Measurements from ENCODE around the gene IGFBP5. TPM values are rescaled to one million over a fixed set of nuclear protein-coding genes. Genes with fewer than 3 reads are reported as not detected.
A peak's percentile ranks its signal among the peaks of the same experiment; 100 is the strongest.

Gene IGFBP5
- total RNA-seq, 2 donors from 2014 or later: 0.02 TPM; not detected in 1

- H3K9me3 Mint-ChIP-seq: no peaks in the 10 kb centered on the region
- H3K27ac Mint-ChIP-seq: no peak overlapping the region
- no peaks in the 10 kb centered on the region for H3K36me3 Mint-ChIP-seq
- DNase-seq (ENCODE audit: low spot score in 2 of 2) (no peak), ATAC-seq (no peak)
Observed at GRCh38 chr2:216663106-216663505, 32.2 kb downstream of the IGFBP5 start.

- no peak for DNase-seq (ENCODE audit: low spot score in 2 of 2)
Observed at GRCh38 chr2:216661639-216662375, 33.5 kb downstream of the IGFBP5 start.

DNA sequence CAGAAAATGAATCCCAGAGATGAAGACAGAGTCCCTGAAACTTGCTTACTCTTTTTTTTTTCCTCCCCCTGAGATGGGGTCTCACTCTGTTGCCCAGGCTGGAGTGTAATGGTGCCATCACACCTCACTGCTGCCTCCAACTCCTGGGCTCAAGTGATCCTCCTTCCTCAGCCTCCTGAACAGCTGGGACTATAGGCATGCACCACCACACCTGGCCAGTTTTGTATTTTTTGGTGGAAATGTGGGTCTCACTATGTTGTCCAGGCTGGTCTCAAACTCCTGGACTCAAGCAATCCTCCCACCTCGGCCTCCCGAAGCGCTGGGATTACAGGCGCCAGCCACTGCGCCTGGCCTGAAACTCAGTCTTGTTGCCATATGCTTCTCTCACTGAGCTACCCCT lies 34.3 kb downstream of the IGFBP5 start:
- Mint-ChIP-seq H3K36me3 (no peaks in the 10 kb centered on the region), H3K9me3 (no peaks in the 10 kb centered on the region), H3K27ac (no peak overlapping the region)
- ATAC-seq: no peak
- DNase-seq (ENCODE audit: low spot score in 2 of 2): no peak

More at GRCh38 chr2:216661639-216662375, 33.5 kb downstream of the IGFBP5 start:
- no peak for ATAC-seq
- Mint-ChIP-seq H3K9me3 (no peaks in the 10 kb centered on the region), H3K27ac (no peak overlapping the region), H3K36me3 (no peaks in the 10 kb centered on the region)

GRCh38 chr2:216660496-216660895 lies 34.9 kb downstream of the IGFBP5 start:
- Mint-ChIP-seq H3K36me3 (no peaks in the 10 kb centered on the region), H3K27ac (no peak overlapping the region), H3K9me3 (no peaks in the 10 kb centered on the region)
- DNase-seq (ENCODE audit: low spot score in 2 of 2) (no peak), ATAC-seq (no peak)

- ATAC-seq (no peak), DNase-seq (ENCODE audit: low spot score in 2 of 2) (no peak)
- H3K9me3 Mint-ChIP-seq: no peaks in the 10 kb centered on the region
- no peaks in the 10 kb centered on the region for H3K36me3 Mint-ChIP-seq
- no peak overlapping the region for H3K27ac Mint-ChIP-seq
Observed at GRCh38 chr2:216659276-216659675, 36.1 kb downstream of the IGFBP5 start.

- Mint-ChIP-seq H3K9me3 (no peaks in the 10 kb centered on the region), H3K36me3 (no peaks in the 10 kb centered on the region), H3K27ac (no peak overlapping the region)
- ATAC-seq (no peak), DNase-seq (ENCODE audit: low spot score in 2 of 2) (no peak)
Observed at GRCh38 chr2:216658757-216659156, 36.6 kb downstream of the IGFBP5 start.

DNA sequence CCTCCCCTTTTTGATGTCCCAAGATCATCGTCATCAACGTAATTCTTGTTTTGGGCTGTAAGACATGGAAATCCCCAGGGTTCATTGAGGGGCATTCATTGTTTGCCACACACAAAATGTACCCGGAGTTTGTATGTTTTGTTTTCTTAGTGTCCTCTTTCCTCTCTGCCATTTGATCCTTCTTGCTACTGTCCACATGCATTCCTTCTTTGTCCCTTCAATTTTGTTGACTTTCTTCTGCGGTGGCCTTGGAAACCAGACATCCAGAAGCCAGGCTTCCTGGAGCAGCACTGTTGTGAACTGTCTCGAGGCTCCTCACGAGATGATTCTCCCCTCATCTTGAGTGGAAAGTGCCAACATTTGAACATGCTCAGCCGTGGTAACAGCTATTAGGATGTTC lies 37.4 kb downstream of the IGFBP5 start:
- no peak for ATAC-seq
- H3K27ac Mint-ChIP-seq: no peak overlapping the region
- H3K36me3 Mint-ChIP-seq: no peaks in the 10 kb centered on the region
- no peak for DNase-seq (ENCODE audit: low spot score in 2 of 2)
- H3K9me3 Mint-ChIP-seq: no peaks in the 10 kb centered on the region

DNA sequence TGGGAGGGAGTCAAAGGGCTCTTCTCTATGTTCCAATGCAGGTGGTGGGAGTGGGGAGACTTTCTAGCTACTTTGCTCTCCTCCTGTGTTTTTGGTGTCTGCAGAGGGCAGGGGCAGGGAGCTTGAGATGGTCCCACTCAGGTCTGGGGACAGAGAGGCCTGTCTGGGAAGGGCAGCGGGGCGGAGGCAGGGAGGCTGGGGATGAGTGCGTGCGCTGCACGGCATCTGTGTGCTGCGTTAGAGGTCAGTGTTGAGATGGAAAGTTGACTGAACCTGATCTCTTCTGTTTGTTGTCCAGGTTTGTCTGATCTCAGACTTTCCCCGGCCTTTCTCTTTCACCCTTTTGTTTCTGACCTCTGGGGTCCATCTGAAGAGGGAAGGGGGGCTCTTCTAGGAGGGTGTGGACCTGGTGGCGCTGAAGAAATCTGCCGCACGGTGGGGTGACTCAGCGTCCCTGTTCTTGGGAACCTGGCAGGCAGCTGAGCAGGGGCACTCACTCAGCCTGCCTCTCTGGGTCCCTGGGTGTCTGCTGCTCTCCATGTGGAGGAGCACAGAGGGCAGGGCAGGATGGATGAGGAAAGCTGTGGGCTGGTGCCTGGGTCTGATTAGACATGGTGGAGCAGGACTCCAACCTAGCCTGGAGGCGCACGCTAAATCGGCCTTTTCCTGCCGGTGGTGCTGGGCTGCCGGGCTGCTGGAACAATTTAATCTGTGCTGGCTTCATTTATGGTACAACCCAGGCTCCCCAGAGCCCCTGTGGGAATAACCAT lies 38.1 kb downstream of the IGFBP5 start:
- no peak for ATAC-seq
- H3K36me3 Mint-ChIP-seq: no peaks in the 10 kb centered on the region
- DNase-seq (ENCODE audit: low spot score in 2 of 2): no peak
- H3K27ac Mint-ChIP-seq: no peak overlapping the region
- no peaks in the 10 kb centered on the region for H3K9me3 Mint-ChIP-seq

- DNase-seq (ENCODE audit: low spot score in 2 of 2) (no peak), ATAC-seq (no peak)
- Mint-ChIP-seq H3K9me3 (no peaks in the 10 kb centered on the region), H3K27ac (no peak overlapping the region), H3K36me3 (no peaks in the 10 kb centered on the region)
Observed at GRCh38 chr2:216654528-216655052, 40.8 kb downstream of the IGFBP5 start.

DNA sequence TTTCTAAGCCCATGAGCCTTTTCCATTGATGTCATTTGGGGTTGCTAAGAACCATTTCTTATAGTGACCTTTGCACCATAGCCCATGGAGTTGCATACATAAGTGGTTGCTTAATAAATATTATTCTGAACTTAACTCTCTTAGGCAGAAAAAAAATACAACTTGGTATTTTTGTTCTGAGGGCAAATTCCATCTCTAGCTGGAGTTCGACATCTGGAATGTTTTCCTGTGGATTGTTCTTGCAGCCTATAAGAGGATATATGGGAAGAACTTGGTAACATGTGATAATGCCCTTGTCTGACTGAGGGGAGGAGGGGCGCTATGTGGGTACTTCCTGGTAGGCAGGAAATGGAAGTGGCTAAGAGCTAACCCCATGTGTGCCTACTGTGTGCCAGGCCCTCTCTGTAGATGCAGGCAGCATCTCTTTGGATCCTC lies 41.4 kb downstream of the IGFBP5 start:
- no peaks in the 10 kb centered on the region for H3K36me3 Mint-ChIP-seq
- ATAC-seq (no peak), DNase-seq (ENCODE audit: low spot score in 2 of 2) (no peak)
- no peaks in the 10 kb centered on the region for H3K9me3 Mint-ChIP-seq
- no peak overlapping the region for H3K27ac Mint-ChIP-seq

DNA sequence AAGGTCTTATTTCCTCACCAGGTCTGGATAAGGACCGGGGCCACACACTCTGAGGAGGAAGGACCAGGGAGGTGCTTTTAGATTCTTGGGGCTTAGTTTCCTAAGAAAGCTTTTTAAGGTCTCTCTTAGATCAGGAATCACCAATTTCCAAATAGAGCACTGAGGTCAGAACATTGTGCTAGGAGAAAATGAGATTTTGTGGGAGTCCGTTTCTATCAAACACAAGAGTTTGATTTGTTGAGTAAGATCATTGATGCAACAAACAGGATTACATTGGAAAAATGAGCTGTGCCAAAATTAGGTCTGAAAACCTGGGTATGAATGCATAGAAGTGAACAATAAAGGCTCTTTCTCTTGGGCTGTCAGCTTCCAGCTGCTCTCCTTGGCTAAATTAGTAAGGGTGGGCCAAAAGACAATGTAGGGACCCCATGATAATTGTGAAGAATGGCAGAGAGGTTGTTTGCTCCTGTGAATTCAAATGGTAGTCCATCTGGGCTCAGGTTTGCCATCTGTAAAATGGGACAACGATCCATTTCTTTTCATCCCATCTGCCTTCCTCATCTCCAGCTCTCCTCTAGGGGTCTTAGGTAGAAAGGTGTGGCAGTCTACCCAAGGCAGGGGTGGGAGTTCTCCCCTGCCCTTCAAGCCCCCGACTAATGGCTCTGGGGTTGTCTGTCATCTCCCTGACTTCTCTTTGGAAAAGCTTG lies 42.1 kb downstream of the IGFBP5 start:
- ATAC-seq (no peak), DNase-seq (ENCODE audit: low spot score in 2 of 2) (no peak)
- H3K27ac Mint-ChIP-seq: no peak overlapping the region
- H3K9me3 Mint-ChIP-seq: no peaks in the 10 kb centered on the region
- no peaks in the 10 kb centered on the region for H3K36me3 Mint-ChIP-seq

- Mint-ChIP-seq H3K36me3 (no peaks in the 10 kb centered on the region), H3K27ac (no peak overlapping the region), H3K9me3 (no peaks in the 10 kb centered on the region)
- DNase-seq (ENCODE audit: low spot score in 2 of 2) (no peak), ATAC-seq (no peak)
Observed at GRCh38 chr2:216652566-216652965, 42.8 kb downstream of the IGFBP5 start.

- Mint-ChIP-seq H3K27ac (peak overlapping the region in 1 of 2 donors; percentile 66), H3K36me3 (no peaks in the 10 kb centered on the region), H3K9me3 (no peaks in the 10 kb centered on the region)
- ATAC-seq (no peak), DNase-seq (ENCODE audit: low spot score in 2 of 2) (no peak)
Observed at GRCh38 chr2:216651351-216651881, 43.9 kb downstream of the IGFBP5 start.

GRCh38 chr2:216650626-216651257 lies 44.6 kb downstream of the IGFBP5 start:
- Mint-ChIP-seq H3K27ac (no peak overlapping the region), H3K36me3 (no peaks in the 10 kb centered on the region), H3K9me3 (no peaks in the 10 kb centered on the region)
- no peak for ATAC-seq
- no peak for DNase-seq (ENCODE audit: low spot score in 2 of 2)

GRCh38 chr2:216649574-216649973 lies 45.8 kb downstream of the IGFBP5 start:
- DNase-seq (ENCODE audit: low spot score in 2 of 2): no peak
- H3K27ac Mint-ChIP-seq: no peak overlapping the region
- no peaks in the 10 kb centered on the region for H3K36me3 Mint-ChIP-seq
- no peaks in the 10 kb centered on the region for H3K9me3 Mint-ChIP-seq
- no peak for ATAC-seq

DNA sequence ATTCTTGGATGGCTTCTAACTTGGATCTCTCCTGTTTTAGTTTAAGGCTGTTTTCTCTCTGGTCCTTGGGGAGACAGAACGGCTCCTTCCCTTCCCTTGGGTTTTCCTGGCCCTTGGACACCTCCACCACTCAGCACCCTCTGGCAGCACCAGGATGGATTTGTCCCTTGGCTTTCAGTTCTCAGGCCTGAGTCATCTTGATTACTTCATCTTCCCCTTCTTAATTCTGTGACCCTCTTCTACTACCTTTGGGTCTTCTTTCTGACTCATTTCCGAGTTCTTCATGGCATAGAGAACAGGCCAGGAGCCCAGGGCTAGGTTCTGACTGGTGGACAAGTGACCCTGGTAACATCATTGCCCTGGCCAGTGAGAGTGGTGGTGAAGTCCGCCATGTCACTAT lies 47.2 kb downstream of the IGFBP5 start:
- no peak overlapping the region for H3K27ac Mint-ChIP-seq
- no peaks in the 10 kb centered on the region for H3K36me3 Mint-ChIP-seq
- DNase-seq (ENCODE audit: low spot score in 2 of 2): no peak
- ATAC-seq: no peak
- H3K9me3 Mint-ChIP-seq: no peaks in the 10 kb centered on the region
